PC-9 (cell line): Measurements from ENCODE around the gene TBC1D24. TPM values are rescaled to one million over a fixed set of nuclear protein-coding genes. Genes with fewer than 3 reads are reported as not detected.
"Not testable (repeated sequence)": the region's sequence is repeated elsewhere in the genome, so short reads cannot be mapped to it uniquely, and the experiment has no call there.

Source experiments
- BruUV-seq: library from RNA; stranded (reverse); fragments of 400-500 nt; replicated peaks from 2 replicates; lab custom pipeline; 2021; lab: Mats Ljungman, UMichigan
- CTCF ChIA-PET: fragments of 300-600 bp; sonication (Branson Sonifier 250); formaldehyde crosslinking; loops from one replicate; lab custom pipeline; 2022; ENCODE audit warnings: antibody characterized with exemption; lab: Charles Lee
- POLR2A ChIA-PET: fragments of 300-600 bp; sonication (Branson Sonifier 250); formaldehyde crosslinking; loops from one replicate; lab custom pipeline; 2022; ENCODE audit warnings: antibody characterized with exemption; ENCODE audit not compliant: unreplicated experiment; lab: Charles Lee
- DNase-seq, 2 experiments: peaks; one replicate each; pipeline versions ENCODE4 v3.0.0 to v3.0.0-alpha.2; 2015 to 2022; ENCODE audit warnings: mixed read lengths in 1 of 2
- H2AFZ ChIP-seq: fragments of 200-600 bp; sonication (generic); 2 replicates; pipeline ENCODE4 v1.8.1; 2017; ENCODE audit warnings: antibody characterized with exemption
- H3F3A ChIP-seq: fragments of 200-600 bp; sonication (generic); 2 replicates; pipeline ENCODE4 v1.8.1; 2017; ENCODE audit warnings: antibody characterized with exemption, mild to moderate bottlenecking, low read depth; ENCODE audit not compliant: insufficient read depth
- H3K27ac ChIP-seq: fragments of 200-600 bp; sonication (generic); 2 replicates; pipeline ENCODE4 v1.6.1; 2016; ENCODE audit warnings: mixed run types
- H3K27me3 ChIP-seq: fragments of 200-600 bp; sonication (generic); 2 replicates; pipeline ENCODE4 v1.6.1; 2016; ENCODE audit warnings: low read depth, mixed run types; ENCODE audit not compliant: insufficient read depth
- H3K36me3 ChIP-seq: fragments of 200-600 bp; sonication (generic); 2 replicates; pipeline ENCODE4 v1.6.1; 2016; ENCODE audit warnings: low read depth, mixed run types
- H3K4me1 ChIP-seq: fragments of 200-600 bp; sonication (generic); replicated peaks from 2 replicates; pipeline ENCODE4 v1.6.1; 2016; ENCODE audit warnings: mixed run types; ENCODE audit not compliant: insufficient read depth
- H3K4me2 ChIP-seq: fragments of 200-600 bp; sonication (generic); 2 replicates; pipeline ENCODE4 v1.6.1; 2017; ENCODE audit warnings: mixed run types
- H3K4me3 ChIP-seq: fragments of 200-600 bp; sonication (generic); 2 replicates; pipeline ENCODE4 v1.6.1; 2016; ENCODE audit warnings: mixed run types
- H3K79me2 ChIP-seq: fragments of 200-600 bp; sonication (generic); 2 replicates; pipeline ENCODE4 v1.6.1; 2017; ENCODE audit warnings: low read depth, mixed run types
- H3K9me2 ChIP-seq: fragments of 200-600 bp; sonication (generic); 2 replicates; pipeline ENCODE4 v1.8.1; 2017; ENCODE audit warnings: mild to moderate bottlenecking; ENCODE audit not compliant: insufficient read depth
- H3K9me3 ChIP-seq: fragments of 200-600 bp; sonication (generic); 2 replicates; pipeline ENCODE4 v1.8.1; 2016; ENCODE audit warnings: low read depth; ENCODE audit not compliant: insufficient read depth
- H4K20me1 ChIP-seq: fragments of 200-600 bp; sonication (generic); 2 replicates; pipeline ENCODE4 v1.8.1; 2017; ENCODE audit not compliant: insufficient read depth
- CTCF ChIP-seq: fragments of 200-600 bp; sonication (generic); conservative IDR thresholded peaks from 2 replicates; pipeline ENCODE4 v1.6.1; 2017; ENCODE audit warnings: mixed run types, antibody characterized with exemption, mild to moderate bottlenecking, moderate library complexity
- EZH2 ChIP-seq: fragments of 200-600 bp; sonication (generic); IDR thresholded peaks from 2 replicates; pipeline ENCODE4 v1.8.0; 2017; ENCODE audit warnings: antibody characterized with exemption, low read depth
- intact Hi-C: fragments of 100-400 bp; cut with micrococcal nuclease; formaldehyde crosslinking; loops from one replicate; pipeline ENCODE4 v1.10.0; 2022; ENCODE audit not compliant: unreplicated experiment
- total RNA-seq: library from RNA; stranded (reverse); gene quantifications from 2 replicates; pipeline ENCODE4 v1.2.3, GENCODE V29; 2021

The TBC1D24 gene
- total RNA-seq, 1 experiment from 2014 or later, result 30.0 TPM

- no peaks in the 10 kb centered on the region for H3K9me3 ChIP-seq
- no peak overlapping the region for H3K4me3 ChIP-seq
- peaks cover 4% of the 10 kb centered on the region; the same call in 1 of the 2 replicates for H3F3A ChIP-seq
- H3K4me1 ChIP-seq, result no peaks in the 10 kb centered on the region
- ChIA-PET POLR2A (no interaction called here), CTCF (no interaction called here)
- H3K27ac ChIP-seq, result no peak overlapping the region
- intact Hi-C loops, result no loop called here
- TF ChIP-seq CTCF (no peak), EZH2 (no peak)
- H3K4me2 ChIP-seq, result no peak overlapping the region
- peaks cover 16% of the 10 kb centered on the region; the same call in 1 of the 2 replicates for H3K36me3 ChIP-seq
- H3K9me2 ChIP-seq, result no peaks in the 10 kb centered on the region
- no peak for DNase-seq
- no TSS peak for BruUV-seq
- no peaks in the 10 kb centered on the region for H4K20me1 ChIP-seq
- H3K79me2 ChIP-seq, result peaks cover 12% of the 10 kb centered on the region; the same call in 1 of the 2 replicates
- H3K27me3 ChIP-seq, result no peaks in the 10 kb centered on the region
- H2AFZ ChIP-seq, result no peak overlapping the region
Measured at GRCh38 chr16:2437032-2437790, 37.7 kb upstream of the TBC1D24 start.

GRCh38 chr16:2438121-2438520 lies 36.8 kb upstream of the TBC1D24 start:
- Histone ChIP-seq H3K9me3 (no peaks in the 10 kb centered on the region), H3K27ac (no peak overlapping the region), H3K36me3 (peaks cover 16% of the 10 kb centered on the region; the same call in 1 of the 2 replicates), H3K79me2 (0 out of 2 replicates have a peak, but pooled peaks cover 3% of the 10 kb centered on the region), H3F3A (peaks cover 4% of the 10 kb centered on the region; the same call in 1 of the 2 replicates), H3K4me2 (no peak overlapping the region), H3K4me1 (no peaks in the 10 kb centered on the region), H4K20me1 (no peaks in the 10 kb centered on the region), H2AFZ (no peak overlapping the region), H3K9me2 (no peaks in the 10 kb centered on the region), H3K4me3 (no peak overlapping the region), H3K27me3 (no peaks in the 10 kb centered on the region)
- no peak for DNase-seq
- POLR2A ChIA-PET, result no interaction called here
- no TSS peak for BruUV-seq
- CTCF ChIA-PET, result interaction anchor here (0.6 kb wide), 1 partner anchor 232 kb away, joined by 4 read pairs; no protein-coding TSS in a partner anchor
- no peak for TF ChIP-seq EZH2
- intact Hi-C loops, result no loop called here

DNA sequence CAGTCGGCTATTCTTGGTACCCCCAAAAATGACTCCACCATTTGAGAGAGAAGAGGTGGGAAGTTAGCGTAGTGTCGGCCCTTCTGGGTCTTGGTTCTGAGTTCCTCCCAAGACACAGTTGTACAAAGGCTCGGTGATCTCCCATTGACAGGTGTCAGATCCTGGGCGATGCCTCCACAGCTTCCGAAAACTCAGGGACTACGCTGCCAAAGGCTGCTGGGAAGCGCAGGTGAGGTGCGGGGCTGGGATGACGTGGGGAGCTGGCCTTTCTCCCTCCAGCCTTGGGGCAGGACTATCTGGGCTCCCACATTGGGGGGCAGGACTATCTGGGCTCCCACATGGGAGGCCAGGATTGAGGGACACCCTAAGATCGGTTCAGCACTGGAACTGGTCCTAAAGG lies 35.3 kb upstream of the TBC1D24 start:
- intact Hi-C loops, result no loop called here
- BruUV-seq, result no TSS peak
- Histone ChIP-seq H3K79me2 (no peaks in the 10 kb centered on the region), H3K4me1 (no peaks in the 10 kb centered on the region), H3K4me2 (no peak overlapping the region), H2AFZ (no peak overlapping the region), H3K27me3 (no peaks in the 10 kb centered on the region), H3F3A (peaks cover 2% of the 10 kb centered on the region; the same call in 1 of the 2 replicates), H3K27ac (no peak overlapping the region), H3K9me3 (no peaks in the 10 kb centered on the region), H3K4me3 (no peak overlapping the region), H3K9me2 (no peaks in the 10 kb centered on the region), H4K20me1 (no peaks in the 10 kb centered on the region), H3K36me3 (peaks cover 23% of the 10 kb centered on the region)
- ChIA-PET CTCF (no interaction called here), POLR2A (no interaction called here)
- DNase-seq, result no peak
- no peak for TF ChIP-seq EZH2
- no peak for TF ChIP-seq CTCF

DNA sequence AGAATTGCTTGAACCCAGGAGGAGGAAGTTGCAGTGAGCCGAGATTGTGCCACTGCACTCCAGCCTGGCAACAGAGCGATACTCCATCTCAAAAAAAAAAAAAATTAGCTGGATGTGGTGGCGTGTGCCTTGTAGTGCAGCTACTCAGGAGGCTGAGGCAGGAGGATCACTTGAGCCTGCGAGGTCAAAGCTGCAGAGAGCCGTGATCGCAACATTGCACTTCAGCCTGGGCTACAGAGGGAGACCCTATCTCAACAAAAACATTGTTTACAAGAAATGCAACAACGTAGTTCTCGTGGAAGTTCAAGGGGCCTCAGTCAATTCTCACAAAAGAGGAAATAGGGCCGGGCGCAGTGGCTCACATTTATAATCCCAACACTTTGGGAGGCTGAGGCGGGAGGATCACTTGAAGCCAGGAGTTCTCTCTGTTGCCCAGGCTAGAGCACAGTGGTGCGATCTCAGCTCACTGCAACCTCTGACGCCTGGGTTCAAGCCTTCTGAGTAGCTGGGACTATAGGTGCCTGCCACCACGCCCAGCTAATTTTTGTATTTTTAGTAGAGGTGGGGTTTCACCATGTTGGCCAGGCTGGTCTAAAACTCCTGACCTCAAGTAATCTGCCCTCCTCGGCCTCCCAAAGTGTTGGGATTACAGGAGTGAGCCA lies 33.7 kb upstream of the TBC1D24 start:
- DNase-seq, H3K27ac ChIP-seq, H2AFZ ChIP-seq, H3K9me3 ChIP-seq, intact Hi-C loops, H3K4me3 ChIP-seq, H3K79me2 ChIP-seq, H3K27me3 ChIP-seq, CTCF ChIA-PET, H3K4me2 ChIP-seq, POLR2A ChIA-PET, H3K4me1 ChIP-seq, H3K9me2 ChIP-seq, H4K20me1 ChIP-seq: not testable (repeated sequence)
- BruUV-seq, result TSS peak; percentile 7
- H3K36me3 ChIP-seq, result peaks cover 21% of the 10 kb centered on the region
- H3F3A ChIP-seq, result peaks cover 13% of the 10 kb centered on the region
